Caco-2 (cell line): ENCODE data around the gene LARP4. TPM values are rescaled to one million over a fixed set of nuclear protein-coding genes. Genes with fewer than 3 reads are reported as not detected.

Experiments
- BruUV-seq: library from RNA; stranded (reverse); fragments of 400-500 nt; replicated peaks from 2 replicates; lab custom pipeline; 2021; lab: Mats Ljungman, UMichigan
- CTCF ChIA-PET: fragments of 300-600 bp; sonication (Branson Sonifier 250); formaldehyde crosslinking; loops from one replicate; lab custom pipeline; 2022; ENCODE audit warnings: antibody characterized with exemption; lab: Charles Lee
- POLR2A ChIA-PET: fragments of 300-600 bp; sonication (Branson Sonifier 250); formaldehyde crosslinking; loops from one replicate; lab custom pipeline; 2022; ENCODE audit warnings: antibody characterized with exemption; lab: Charles Lee
- DNase-seq, 2 experiments: peaks; one replicate each; pipeline versions ENCODE4 v3.0.0 to v3.0.0-alpha.2; 2020 to 2022
- H3K27me3 ChIP-seq: replicated peaks from 2 replicates; pipeline ENCODE4 v1.6.0; 2011; ENCODE audit warnings: low read length; ENCODE audit not compliant: control insufficient read depth, insufficient read depth
- H3K36me3 ChIP-seq: 2 replicates; pipeline ENCODE4 v1.5.1; 2011; ENCODE audit warnings: low read length; ENCODE audit not compliant: control insufficient read depth, insufficient read depth
- H3K4me1 ChIP-seq: fragments of 250-450 bp; sonication (Bioruptor Pico); 2 replicates; pipeline ENCODE4 v1.5.1; 2020; ENCODE audit warnings: mild to moderate bottlenecking
- H3K4me3 ChIP-seq: 2 replicates; pipeline ENCODE4 v1.5.1; 2011; ENCODE audit warnings: low read depth, mild to moderate bottlenecking, control low read depth, low read length
- H3K9me3 ChIP-seq: fragments of 250-450 bp; sonication (Bioruptor Pico); 2 replicates; pipeline ENCODE4 v1.5.1; 2020; ENCODE audit warnings: mild to moderate bottlenecking, moderate library complexity
- H3K27ac Mint-ChIP-seq: one replicate; pipeline ENCODE4 v1.8.0; 2022; ENCODE audit warnings: mixed read lengths; ENCODE audit not compliant: unreplicated experiment
- H3K27me3 Mint-ChIP-seq: one replicate; pipeline ENCODE4 v1.8.0; 2022; ENCODE audit warnings: mixed read lengths; ENCODE audit not compliant: insufficient read depth, unreplicated experiment
- H3K36me3 Mint-ChIP-seq: one replicate; pipeline ENCODE4 v1.8.0; 2022; ENCODE audit warnings: mild to moderate bottlenecking, mixed read lengths; ENCODE audit not compliant: insufficient read depth, unreplicated experiment
- H3K4me1 Mint-ChIP-seq: one replicate; pipeline ENCODE4 v1.8.0; 2022; ENCODE audit warnings: low read depth, mixed read lengths; ENCODE audit not compliant: unreplicated experiment
- H3K4me3 Mint-ChIP-seq: one replicate; pipeline ENCODE4 v1.8.0; 2022; ENCODE audit warnings: mild to moderate bottlenecking, moderate library complexity, mixed read lengths; ENCODE audit not compliant: unreplicated experiment
- H3K9me3 Mint-ChIP-seq: one replicate; pipeline ENCODE4 v1.8.0; 2022; ENCODE audit warnings: mixed read lengths; ENCODE audit not compliant: unreplicated experiment
- intact Hi-C: fragments of 100-400 bp; cut with micrococcal nuclease; formaldehyde crosslinking; loops from one replicate; pipeline ENCODE4 v1.10.0; 2022; ENCODE audit not compliant: unreplicated experiment
- total RNA-seq: library from RNA; stranded (reverse); gene quantifications from 2 replicates; pipeline ENCODE4 v1.2.3, GENCODE V29; 2022
- TF ChIP-seq, protein P1 (sequence below), 2 experiments: fragments of 200-600 bp in 1 of 2; IDR thresholded peaks; 1 replicate in 1 of 2; 2 replicates in 1 of 2; pipeline versions ENCODE4 v1.5.1 to v1.8.0; 2011 to 2022; ENCODE audit warnings: antibody characterized with exemption in 1 of 2, control low read depth in 1 of 2, inconsistent platforms in 1 of 2, low read depth in 1 of 2, low read length in 1 of 2, mild to moderate bottlenecking in 1 of 2, moderate library complexity in 1 of 2; ENCODE audit not compliant: insufficient read depth in 1 of 2, severe bottlenecking in 1 of 2, unreplicated experiment in 1 of 2

The LARP4 gene
- total RNA-seq, 1 experiment from 2014 or later: 115 TPM

DNA sequence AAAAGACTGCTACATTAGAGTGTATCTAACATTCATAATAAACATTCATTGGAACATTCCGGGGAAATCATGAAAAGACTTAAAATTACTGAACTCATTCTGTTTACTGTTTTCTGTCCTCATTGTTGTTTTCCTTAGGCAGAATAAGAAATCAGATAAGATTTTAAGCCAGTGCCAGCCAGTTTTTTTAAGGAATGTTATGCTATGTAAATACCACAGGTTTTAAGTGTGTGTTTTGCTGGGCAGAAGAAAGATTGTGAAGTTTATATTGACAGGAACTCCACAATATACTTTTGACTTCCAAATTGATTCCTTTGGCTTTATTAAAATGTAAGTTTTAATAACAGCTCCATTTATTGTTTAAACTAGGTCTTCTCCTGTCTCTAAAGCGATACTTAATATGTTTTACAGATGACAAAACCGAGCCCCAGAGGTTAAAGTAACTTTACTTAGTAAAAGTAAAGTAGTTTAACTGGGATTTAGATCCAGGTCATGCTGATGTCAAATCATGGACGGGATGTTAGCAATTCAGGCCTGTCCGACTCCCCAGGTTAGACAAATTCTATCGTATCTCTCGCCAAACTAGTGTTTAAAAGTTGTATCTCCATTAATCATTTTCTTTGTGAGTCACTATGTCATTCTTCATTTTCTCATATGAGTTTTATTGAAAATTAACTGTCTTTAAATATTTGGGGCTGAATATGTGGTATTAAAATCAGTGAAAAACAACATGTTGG lies 1.7 kb downstream of the LARP4 start:
- H3K9me3 Mint-ChIP-seq: peaks cover 7% of the 10 kb centered on the region
- peak overlapping the region; percentile 99 for H3K4me3 Mint-ChIP-seq
- H3K36me3 Mint-ChIP-seq: peaks cover 39% of the 10 kb centered on the region
- H3K27ac Mint-ChIP-seq: peak overlapping the region; percentile 100
- DNase-seq: no peak
- no peaks in the 10 kb centered on the region for H3K27me3 ChIP-seq
- no peaks in the 10 kb centered on the region for H3K27me3 Mint-ChIP-seq
- H3K36me3 ChIP-seq: no peaks in the 10 kb centered on the region; the same call in 1 of the 2 replicates
- no TSS peak for BruUV-seq
- TF ChIP-seq, protein P1, sequence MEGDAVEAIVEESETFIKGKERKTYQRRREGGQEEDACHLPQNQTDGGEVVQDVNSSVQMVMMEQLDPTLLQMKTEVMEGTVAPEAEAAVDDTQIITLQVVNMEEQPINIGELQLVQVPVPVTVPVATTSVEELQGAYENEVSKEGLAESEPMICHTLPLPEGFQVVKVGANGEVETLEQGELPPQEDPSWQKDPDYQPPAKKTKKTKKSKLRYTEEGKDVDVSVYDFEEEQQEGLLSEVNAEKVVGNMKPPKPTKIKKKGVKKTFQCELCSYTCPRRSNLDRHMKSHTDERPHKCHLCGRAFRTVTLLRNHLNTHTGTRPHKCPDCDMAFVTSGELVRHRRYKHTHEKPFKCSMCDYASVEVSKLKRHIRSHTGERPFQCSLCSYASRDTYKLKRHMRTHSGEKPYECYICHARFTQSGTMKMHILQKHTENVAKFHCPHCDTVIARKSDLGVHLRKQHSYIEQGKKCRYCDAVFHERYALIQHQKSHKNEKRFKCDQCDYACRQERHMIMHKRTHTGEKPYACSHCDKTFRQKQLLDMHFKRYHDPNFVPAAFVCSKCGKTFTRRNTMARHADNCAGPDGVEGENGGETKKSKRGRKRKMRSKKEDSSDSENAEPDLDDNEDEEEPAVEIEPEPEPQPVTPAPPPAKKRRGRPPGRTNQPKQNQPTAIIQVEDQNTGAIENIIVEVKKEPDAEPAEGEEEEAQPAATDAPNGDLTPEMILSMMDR (IDR thresholded peaks at IDR 0.05; ENCODE audit: insufficient read depth in 1 of 2, low read depth in 1 of 2, low read length in 1 of 2, severe bottlenecking in 1 of 2, unreplicated experiment in 1 of 2): no peak
- intact Hi-C loops: loop anchor here (5.0 kb wide), 3 partner anchors 120 to 220 kb away; partner anchors contain the start of gene LIMA1
- H3K4me1 ChIP-seq: peaks cover 24% of the 10 kb centered on the region
- ChIA-PET CTCF (no interaction called here), POLR2A (no interaction called here)
- peak overlapping the region; percentile 83 for H3K4me3 ChIP-seq
- no peaks in the 10 kb centered on the region for H3K9me3 ChIP-seq
- peaks cover 19% of the 10 kb centered on the region for H3K4me1 Mint-ChIP-seq

DNA sequence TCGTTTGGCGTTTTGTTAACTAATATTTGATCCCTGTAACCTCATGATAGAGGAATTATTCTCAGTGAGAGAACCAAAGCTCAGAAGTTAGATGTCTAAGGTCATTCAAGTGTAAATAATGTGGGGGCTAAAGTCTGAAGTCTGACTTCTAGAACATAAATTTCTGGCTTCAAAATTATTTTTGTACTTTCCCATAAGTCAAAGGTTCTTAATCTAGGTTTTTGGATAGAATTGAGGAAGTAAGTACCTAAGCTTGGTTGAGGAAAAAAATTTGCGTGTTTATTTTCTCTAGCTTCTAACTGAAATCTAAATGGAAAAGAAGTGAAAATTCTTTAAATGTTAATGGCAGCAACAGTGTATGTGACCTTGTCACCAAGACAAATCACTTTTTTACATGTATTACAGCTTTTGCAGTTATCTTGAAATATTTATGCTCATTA lies 2.3 kb downstream of the LARP4 start:
- intact Hi-C loops: loop anchor here (5.0 kb wide), 3 partner anchors 121 to 221 kb away; partner anchors contain the start of gene LIMA1
- H3K4me3 ChIP-seq: peak overlapping the region; percentile 83
- Mint-ChIP-seq H3K27me3 (no peaks in the 10 kb centered on the region), H3K4me1 (peaks cover 16% of the 10 kb centered on the region), H3K9me3 (peaks cover 1% of the 10 kb centered on the region), H3K36me3 (peaks cover 43% of the 10 kb centered on the region), H3K27ac (peak overlapping the region; percentile 100), H3K4me3 (peak overlapping the region; percentile 99)
- H3K36me3 ChIP-seq: no peaks in the 10 kb centered on the region; the same call in 1 of the 2 replicates
- BruUV-seq: no TSS peak
- H3K4me1 ChIP-seq: peaks cover 24% of the 10 kb centered on the region
- DNase-seq: no peak
- no peaks in the 10 kb centered on the region for H3K9me3 ChIP-seq
- TF ChIP-seq, protein P1 (IDR thresholded peaks at IDR 0.05; ENCODE audit: insufficient read depth in 1 of 2, low read depth in 1 of 2, low read length in 1 of 2, severe bottlenecking in 1 of 2, unreplicated experiment in 1 of 2): no peak
- ChIA-PET CTCF (no interaction called here), POLR2A (no interaction called here)
- H3K27me3 ChIP-seq: no peaks in the 10 kb centered on the region

DNA sequence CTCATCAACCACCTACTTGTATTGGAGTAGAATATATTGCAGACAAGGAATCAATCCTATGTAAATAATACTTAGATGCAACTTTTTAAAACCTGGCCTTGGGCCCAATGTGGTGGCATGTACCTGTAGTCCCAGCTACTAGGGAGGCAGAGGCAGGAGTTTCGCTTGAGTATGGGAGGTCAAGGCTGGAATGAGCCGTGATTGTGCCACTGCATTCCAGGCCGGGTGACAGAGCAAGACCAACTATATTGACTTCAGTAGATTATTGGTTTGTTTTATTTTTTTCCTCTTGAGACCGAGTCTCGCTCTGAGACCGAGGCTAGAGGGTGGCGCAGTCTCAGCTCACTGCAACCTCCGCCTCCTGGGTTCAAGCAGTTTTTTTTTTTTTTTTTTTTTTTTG lies 3.6 kb downstream of the LARP4 start:
- H3K4me1 Mint-ChIP-seq: peaks cover 9% of the 10 kb centered on the region
- TF ChIP-seq, protein P1 (IDR thresholded peaks at IDR 0.05; ENCODE audit: insufficient read depth in 1 of 2, low read depth in 1 of 2, low read length in 1 of 2, severe bottlenecking in 1 of 2, unreplicated experiment in 1 of 2): no peak
- H3K36me3 Mint-ChIP-seq: peaks cover 49% of the 10 kb centered on the region
- Histone ChIP-seq H3K9me3 (no peaks in the 10 kb centered on the region), H3K4me3 (no peak overlapping the region), H3K36me3 (no peaks in the 10 kb centered on the region; the same call in 1 of the 2 replicates), H3K4me1 (peaks cover 24% of the 10 kb centered on the region), H3K27me3 (no peaks in the 10 kb centered on the region)
- H3K4me3 Mint-ChIP-seq: no peak overlapping the region
- no peaks in the 10 kb centered on the region for H3K9me3 Mint-ChIP-seq
- H3K27ac Mint-ChIP-seq: no peak overlapping the region
- BruUV-seq: no TSS peak
- POLR2A ChIA-PET: interaction anchor here (0.5 kb wide), 1 partner anchor 291 kb away, joined by 4 read pairs; no protein-coding TSS in a partner anchor
- H3K27me3 Mint-ChIP-seq: no peaks in the 10 kb centered on the region
- no peak for DNase-seq
- intact Hi-C loops: loop anchor here (5.0 kb wide), 3 partner anchors 122 to 222 kb away; partner anchors contain the start of gene LIMA1
- CTCF ChIA-PET: no interaction called here
